HL-60 (cell line): ENCODE measurements around the gene MARCO.
"Not testable (repeated sequence)": the region's sequence is repeated elsewhere in the genome, so short reads cannot be mapped to it uniquely, and the experiment has no call there.

Experiments used
- GABPA ChIP-seq: IDR thresholded peaks from 2 replicates; pipeline ENCODE4 v1.6.1; 2012; ENCODE audit warnings: low read depth
- POLR2AphosphoS5 ChIP-seq: IDR thresholded peaks from 2 replicates; pipeline ENCODE4 v1.6.1; 2012; ENCODE audit warnings: low read depth
- REST ChIP-seq: IDR thresholded peaks from 2 replicates; pipeline ENCODE4 v1.6.1; 2012; ENCODE audit warnings: low read depth; ENCODE audit not compliant: insufficient replicate concordance

GRCh38 chr2:119003856-119004255 lies 61.9 kb downstream of the MARCO start:
- TF ChIP-seq REST, POLR2AphosphoS5, GABPA: not testable (repeated sequence)
